ENCODE data around the gene PAX2.

DNA sequence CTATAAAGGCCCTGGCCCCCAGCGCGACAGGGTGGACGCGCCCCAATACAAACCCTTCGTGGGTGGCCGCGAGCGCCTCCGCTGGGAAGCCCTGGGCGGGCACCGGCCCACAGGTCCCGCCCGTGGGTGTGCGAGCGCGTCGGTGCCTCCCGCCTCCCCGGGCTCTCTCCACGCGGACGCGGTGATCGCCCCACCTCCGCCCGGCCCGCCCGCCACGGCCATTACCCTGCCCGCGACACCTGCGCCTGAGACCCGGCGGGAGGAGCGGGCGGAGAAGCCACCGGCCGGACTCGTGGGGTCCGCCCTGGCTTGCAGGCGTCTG lies 81.2 kb downstream of the PAX2 start:
- TF ChIP-seq, protein P1, sequence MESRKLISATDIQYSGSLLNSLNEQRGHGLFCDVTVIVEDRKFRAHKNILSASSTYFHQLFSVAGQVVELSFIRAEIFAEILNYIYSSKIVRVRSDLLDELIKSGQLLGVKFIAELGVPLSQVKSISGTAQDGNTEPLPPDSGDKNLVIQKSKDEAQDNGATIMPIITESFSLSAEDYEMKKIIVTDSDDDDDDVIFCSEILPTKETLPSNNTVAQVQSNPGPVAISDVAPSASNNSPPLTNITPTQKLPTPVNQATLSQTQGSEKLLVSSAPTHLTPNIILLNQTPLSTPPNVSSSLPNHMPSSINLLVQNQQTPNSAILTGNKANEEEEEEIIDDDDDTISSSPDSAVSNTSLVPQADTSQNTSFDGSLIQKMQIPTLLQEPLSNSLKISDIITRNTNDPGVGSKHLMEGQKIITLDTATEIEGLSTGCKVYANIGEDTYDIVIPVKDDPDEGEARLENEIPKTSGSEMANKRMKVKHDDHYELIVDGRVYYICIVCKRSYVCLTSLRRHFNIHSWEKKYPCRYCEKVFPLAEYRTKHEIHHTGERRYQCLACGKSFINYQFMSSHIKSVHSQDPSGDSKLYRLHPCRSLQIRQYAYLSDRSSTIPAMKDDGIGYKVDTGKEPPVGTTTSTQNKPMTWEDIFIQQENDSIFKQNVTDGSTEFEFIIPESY (IDR thresholded peaks at IDR 0.05) = no peak
- TF ChIP-seq SP1 (IDR thresholded peaks at IDR 0.05) (no peak), JUND (IDR thresholded peaks at IDR 0.05) (no peak), TAF1 (conservative IDR thresholded peaks at IDR 0.05) (no peak), EGR1 (IDR thresholded peaks at IDR 0.05; ENCODE audit: low read depth in 2 of 2) (no peak), REST (IDR thresholded peaks at IDR 0.05) (no peak), RAD21 (IDR thresholded peaks at IDR 0.05) (no peak), ATF3 (IDR thresholded peaks at IDR 0.05) (no peak), GABPA (IDR thresholded peaks at IDR 0.05 in 1 of 2, conservative IDR thresholded peaks at IDR 0.05 in 1 of 2) (no peak), RXRA (IDR thresholded peaks at IDR 0.05) (no peak), MAX (IDR thresholded peaks at IDR 0.05) (no peak), YY1 (IDR thresholded peaks at IDR 0.05) (no peak), NR2F2 (IDR thresholded peaks at IDR 0.05) (no peak)
- TF ChIP-seq, protein P2, sequence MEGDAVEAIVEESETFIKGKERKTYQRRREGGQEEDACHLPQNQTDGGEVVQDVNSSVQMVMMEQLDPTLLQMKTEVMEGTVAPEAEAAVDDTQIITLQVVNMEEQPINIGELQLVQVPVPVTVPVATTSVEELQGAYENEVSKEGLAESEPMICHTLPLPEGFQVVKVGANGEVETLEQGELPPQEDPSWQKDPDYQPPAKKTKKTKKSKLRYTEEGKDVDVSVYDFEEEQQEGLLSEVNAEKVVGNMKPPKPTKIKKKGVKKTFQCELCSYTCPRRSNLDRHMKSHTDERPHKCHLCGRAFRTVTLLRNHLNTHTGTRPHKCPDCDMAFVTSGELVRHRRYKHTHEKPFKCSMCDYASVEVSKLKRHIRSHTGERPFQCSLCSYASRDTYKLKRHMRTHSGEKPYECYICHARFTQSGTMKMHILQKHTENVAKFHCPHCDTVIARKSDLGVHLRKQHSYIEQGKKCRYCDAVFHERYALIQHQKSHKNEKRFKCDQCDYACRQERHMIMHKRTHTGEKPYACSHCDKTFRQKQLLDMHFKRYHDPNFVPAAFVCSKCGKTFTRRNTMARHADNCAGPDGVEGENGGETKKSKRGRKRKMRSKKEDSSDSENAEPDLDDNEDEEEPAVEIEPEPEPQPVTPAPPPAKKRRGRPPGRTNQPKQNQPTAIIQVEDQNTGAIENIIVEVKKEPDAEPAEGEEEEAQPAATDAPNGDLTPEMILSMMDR (IDR thresholded peaks at IDR 0.05; ENCODE audit: low read depth, low read length, missing input control) = no peak

All from liver (tissue), 3 donors.